Testis (tissue), 3 donors: ENCODE measurements around the gene BSDC1. TPM values are rescaled to one million over a fixed set of nuclear protein-coding genes. Genes with fewer than 3 reads are reported as not detected.

Source experiments
- DNase-seq: peaks from one replicate; pipeline ENCODE4 v3.0.0-alpha.2; 2019
- H3K27ac ChIP-seq, 2 donors: fragments of 200-600 bp; sonication (generic); one replicate each; pipeline ENCODE4 v1.5.1; 2019
- H3K27me3 ChIP-seq: fragments of 200-600 bp; sonication (generic); one replicate; pipeline ENCODE4 v1.5.1; 2019
- H3K36me3 ChIP-seq: fragments of 200-600 bp; sonication (generic); one replicate; pipeline ENCODE4 v1.5.1; 2017; ENCODE audit warnings: low read depth; ENCODE audit errors: missing control alignments
- H3K4me1 ChIP-seq: fragments of 200-600 bp; sonication (generic); one replicate; pipeline ENCODE4 v1.5.1; 2019
- H3K4me3 ChIP-seq, 2 donors: fragments of 200-600 bp; sonication (generic); one replicate each; pipeline ENCODE4 v1.5.1; 2017 to 2019
- H3K9me3 ChIP-seq: fragments of 200-600 bp; sonication (generic); one replicate; pipeline ENCODE4 v1.5.1; 2017
- CTCF ChIP-seq, 3 experiments: fragments of 450-650 bp in 2 of 3; fragments of 200-600 bp in 1 of 3; sonication (generic) in 1 of 3; IDR thresholded peaks; one replicate each; pipeline ENCODE4 v1.5.1; 2016 to 2019; ENCODE audit warnings: antibody characterized with exemption in 3 of 3, mild to moderate bottlenecking in 2 of 3, moderate library complexity in 1 of 3
- POLR2A ChIP-seq: fragments of 450-650 bp; IDR thresholded peaks from one replicate; pipeline ENCODE4 v1.6.1; 2017; ENCODE audit warnings: antibody characterized with exemption, mild to moderate bottlenecking, moderate library complexity
- WGBS, 2 donors: methylation state at CpG; one replicate each; pipeline ENCODE4 v1.1.5; 2018; 5-methylcytosine and 5-hydroxymethylcytosine counted together
- intact Hi-C: fragments of 100-400 bp; cut with DNase I; formaldehyde crosslinking; loops from one replicate; pipeline ENCODE4 v1.15.1; 2023; ENCODE audit warnings: low total_unique reads
- polyA plus RNA-seq: library from polyadenylated mRNA; stranded (reverse); fragments of 350-450 nt; fragmentation: Illumina TruSeq; extraction: RNeasy Lipid Tissue Mini Kit (QIAGEN cat#74804); gene quantifications from one replicate; pipeline ENCODE4 v1.2.3, GENCODE V29; 2014; ENCODE audit warnings: low read depth, low replicate concordance; ENCODE audit not compliant: insufficient read depth
- total RNA-seq, 2 donors: library from RNA; depleted of rRNA; stranded (reverse); fragments of >200 nt; gene quantifications; one replicate each; pipeline ENCODE4 v1.2.3, GENCODE V29; 2016

The BSDC1 gene
- total and polyA plus RNA-seq, 3 donors from 2014 or later: 130 to 234 (median 160) TPM

GRCh38 chr1:32377541-32378220, 16.6 kb downstream of the BSDC1 start:
- H3K9me3 ChIP-seq: no peaks in the 10 kb centered on the region
- no peaks in the 10 kb centered on the region for H3K27me3 ChIP-seq

GRCh38 chr1:32376199-32376598, 18.0 kb downstream of the BSDC1 start:
- Histone ChIP-seq H3K27me3 (no peaks in the 10 kb centered on the region), H3K4me1 (no peaks in the 10 kb centered on the region), H3K4me3 (no peak overlapping the region), H3K9me3 (no peaks in the 10 kb centered on the region), H3K27ac (no peak overlapping the region), H3K36me3 (no peaks in the 10 kb centered on the region)
- TF ChIP-seq CTCF (IDR thresholded peaks at IDR 0.05) (no peak), POLR2A (no peak)
- WGBS, 2 donors: 88 to 92% methylated on average over 9 to 11 of the region's 11 CpGs
- intact Hi-C loops: no loop called here
- no peak for DNase-seq

More at GRCh38 chr1:32377541-32378220, 16.6 kb downstream of the BSDC1 start:
- Histone ChIP-seq H3K27ac (no peak overlapping the region), H3K4me3 (no peak overlapping the region), H3K36me3 (no peaks in the 10 kb centered on the region), H3K4me1 (no peaks in the 10 kb centered on the region)
- intact Hi-C loops: no loop called here
- DNase-seq: no peak
- TF ChIP-seq CTCF (IDR thresholded peaks at IDR 0.05): no peak
- no peak for TF ChIP-seq POLR2A
- WGBS, 2 donors: 90 to 91% methylated on average over 12 of the region's 12 CpGs

- H3K36me3 ChIP-seq: no peaks in the 10 kb centered on the region
- intact Hi-C loops: no loop called here
- 55 to 79% methylated on average over 1 of the region's 1 CpG for WGBS, 2 donors
Observed at GRCh38 chr1:32373996-32374592, 20.1 kb downstream of the BSDC1 start.

GRCh38 chr1:32372149-32372756, 22.0 kb downstream of the BSDC1 start:
- no peak for DNase-seq
- Histone ChIP-seq H3K27me3 (no peaks in the 10 kb centered on the region), H3K4me3 (no peak overlapping the region), H3K4me1 (no peaks in the 10 kb centered on the region), H3K36me3 (no peaks in the 10 kb centered on the region), H3K9me3 (no peaks in the 10 kb centered on the region), H3K27ac (no peak overlapping the region)
- 80 to 86% methylated on average over 5 of the region's 5 CpGs for WGBS, 2 donors
- TF ChIP-seq POLR2A (no peak), CTCF (IDR thresholded peaks at IDR 0.05) (no peak)
- intact Hi-C loops: no loop called here

More at GRCh38 chr1:32373996-32374592, 20.1 kb downstream of the BSDC1 start:
- Histone ChIP-seq H3K4me3 (no peak overlapping the region), H3K4me1 (no peaks in the 10 kb centered on the region), H3K27me3 (no peaks in the 10 kb centered on the region), H3K27ac (no peak overlapping the region), H3K9me3 (no peaks in the 10 kb centered on the region)
- TF ChIP-seq CTCF (IDR thresholded peaks at IDR 0.05) (no peak), POLR2A (no peak)
- DNase-seq: no peak
